ENCODE data around the gene FOXD2.
"Not testable (repeated sequence)": the region's sequence is repeated elsewhere in the genome, so short reads cannot be mapped to it uniquely, and the experiment has no call there.

Gene FOXD2

DNA sequence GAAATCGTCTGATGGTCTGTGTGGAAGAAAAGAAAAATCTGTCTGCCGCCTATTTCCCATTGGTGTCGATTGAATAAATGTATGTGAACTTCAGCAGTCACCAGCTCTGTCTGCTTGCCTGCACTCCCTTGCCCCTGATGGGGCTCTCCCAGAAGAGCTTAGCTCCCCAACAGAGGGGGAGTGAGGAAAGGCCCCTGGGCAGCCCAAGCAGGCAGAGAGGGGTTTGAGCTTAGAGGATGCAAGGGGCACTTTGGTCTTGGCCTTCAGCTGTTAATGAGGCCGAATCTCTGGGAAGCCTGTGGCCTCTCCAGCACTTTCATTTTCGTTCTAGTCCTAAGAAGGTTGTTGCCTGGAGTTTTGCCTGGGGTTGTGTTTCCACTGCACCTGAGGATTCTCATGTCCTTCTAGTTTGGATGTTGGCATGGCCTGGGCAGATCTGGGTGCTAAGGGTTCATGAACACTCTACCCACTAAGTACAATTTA is 2.8 kb downstream of the FOXD2 start:
- no peak for DNase-seq

DNA sequence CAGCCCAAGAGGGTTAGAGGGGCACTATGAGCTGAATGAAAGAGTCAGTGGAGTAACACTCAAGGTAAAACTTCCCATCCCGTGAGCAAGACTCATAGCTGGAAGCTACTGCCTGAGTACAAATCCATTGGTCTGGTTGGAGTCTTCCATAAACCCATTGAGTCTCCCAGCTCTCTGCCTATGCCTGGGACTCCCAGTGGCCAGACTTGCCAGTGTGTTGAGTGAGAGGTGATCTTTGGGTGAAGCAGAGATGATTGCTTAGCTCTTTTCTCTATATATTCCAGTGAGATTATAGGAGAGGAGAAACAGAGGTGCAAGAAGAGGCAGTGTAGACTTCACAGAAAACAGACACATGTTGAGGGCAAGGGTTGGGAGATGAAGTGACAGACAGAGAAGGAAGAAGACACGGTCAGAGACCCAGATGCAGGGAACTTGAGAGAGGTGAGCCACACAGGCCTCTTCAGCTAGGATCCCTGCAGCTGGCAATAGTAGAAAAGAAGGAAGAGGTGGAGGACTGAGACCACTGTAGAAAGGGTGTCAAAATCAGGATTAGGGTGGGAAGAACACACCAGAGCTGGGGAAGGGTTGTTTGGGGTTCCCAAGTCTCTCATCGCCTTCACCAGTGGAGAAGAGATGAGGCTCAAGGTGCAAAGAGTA is 3.7 kb downstream of the FOXD2 start:
- no peak for DNase-seq

- DNase-seq, result no peak
Observed at GRCh38 chr1:47442202-47442601, 4.4 kb downstream of the FOXD2 start.

GRCh38 chr1:47442842-47443529 is 5.1 kb downstream of the FOXD2 start:
- DNase-seq, result no peak

DNA sequence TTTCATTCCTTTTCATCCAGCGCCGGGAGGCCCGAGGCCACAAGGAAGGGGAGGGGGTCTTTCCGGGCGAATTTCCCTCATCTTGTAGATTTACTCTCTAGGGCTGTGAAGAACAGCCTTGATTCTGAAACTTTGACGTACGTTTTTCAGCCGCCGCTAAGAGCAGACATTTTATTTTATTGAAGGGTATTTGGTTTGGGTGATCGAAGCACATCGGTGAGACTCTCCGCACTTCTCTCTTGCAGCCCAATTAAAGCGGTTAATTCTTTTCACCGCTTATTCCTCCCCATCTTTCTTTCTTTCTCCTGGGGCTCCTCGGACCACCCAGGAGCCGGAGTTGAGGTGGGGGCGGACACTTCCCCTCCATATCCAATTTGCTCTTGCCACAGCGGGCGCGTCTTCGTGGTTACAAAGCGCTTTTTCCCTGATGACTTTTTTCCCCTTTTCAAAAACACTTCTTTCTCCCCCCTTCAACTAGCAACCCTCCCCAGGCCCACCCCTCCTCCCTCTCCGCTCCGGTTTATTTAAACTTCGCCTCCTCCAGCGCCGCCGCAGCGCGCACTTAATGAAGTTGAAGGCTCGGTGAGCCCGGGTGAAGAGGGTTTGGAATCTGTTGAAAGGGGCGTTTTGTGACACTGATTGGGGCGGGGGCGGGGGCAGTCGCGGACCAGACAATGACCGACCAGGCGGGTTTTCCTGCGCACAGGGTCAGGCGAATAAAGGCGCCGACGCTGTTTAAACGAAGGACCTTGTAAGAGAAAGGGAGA is 5.9 kb downstream of the FOXD2 start:
- no peak for DNase-seq

GRCh38 chr1:47444297-47444561 is 6.4 kb downstream of the FOXD2 start:
- no peak for DNase-seq

- peak; percentile 35 for DNase-seq
Observed at GRCh38 chr1:47444562-47445465, 7.0 kb downstream of the FOXD2 start.

DNA sequence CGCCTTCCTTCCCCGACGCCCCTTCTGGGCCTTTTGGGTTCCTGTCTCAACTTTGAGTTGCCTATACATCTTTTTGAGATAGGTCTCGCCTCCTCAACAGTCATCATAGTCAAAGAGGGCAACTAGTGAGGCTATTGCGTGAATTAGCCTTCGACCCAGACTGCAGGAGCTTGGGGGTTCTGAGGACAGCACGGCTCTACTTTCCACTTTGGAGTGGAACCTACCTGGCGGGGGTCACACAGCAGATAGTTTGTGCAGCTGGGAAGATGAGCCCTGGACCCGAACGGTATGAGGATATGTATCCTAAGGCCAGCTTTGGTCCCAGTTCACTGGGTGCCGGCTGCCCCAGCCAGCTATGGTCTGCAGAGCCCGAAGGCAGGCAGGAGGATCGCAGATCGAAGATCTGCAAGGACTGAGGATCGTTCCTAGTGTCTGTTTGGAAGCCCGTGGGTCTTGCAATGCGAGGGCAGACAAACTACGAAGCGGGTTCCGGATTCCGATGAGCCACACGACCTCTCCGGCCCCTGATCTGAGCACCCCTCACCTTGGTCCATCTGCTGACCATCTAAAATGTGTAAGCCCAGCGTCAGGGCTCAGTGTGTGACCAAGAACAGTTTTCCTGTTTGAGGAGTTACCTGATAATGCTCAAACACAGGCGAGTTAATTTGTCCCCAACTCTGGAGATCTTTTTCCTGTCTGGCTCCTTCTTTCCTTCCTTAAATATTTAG is 8.1 kb downstream of the FOXD2 start:
- no peak for DNase-seq

DNA sequence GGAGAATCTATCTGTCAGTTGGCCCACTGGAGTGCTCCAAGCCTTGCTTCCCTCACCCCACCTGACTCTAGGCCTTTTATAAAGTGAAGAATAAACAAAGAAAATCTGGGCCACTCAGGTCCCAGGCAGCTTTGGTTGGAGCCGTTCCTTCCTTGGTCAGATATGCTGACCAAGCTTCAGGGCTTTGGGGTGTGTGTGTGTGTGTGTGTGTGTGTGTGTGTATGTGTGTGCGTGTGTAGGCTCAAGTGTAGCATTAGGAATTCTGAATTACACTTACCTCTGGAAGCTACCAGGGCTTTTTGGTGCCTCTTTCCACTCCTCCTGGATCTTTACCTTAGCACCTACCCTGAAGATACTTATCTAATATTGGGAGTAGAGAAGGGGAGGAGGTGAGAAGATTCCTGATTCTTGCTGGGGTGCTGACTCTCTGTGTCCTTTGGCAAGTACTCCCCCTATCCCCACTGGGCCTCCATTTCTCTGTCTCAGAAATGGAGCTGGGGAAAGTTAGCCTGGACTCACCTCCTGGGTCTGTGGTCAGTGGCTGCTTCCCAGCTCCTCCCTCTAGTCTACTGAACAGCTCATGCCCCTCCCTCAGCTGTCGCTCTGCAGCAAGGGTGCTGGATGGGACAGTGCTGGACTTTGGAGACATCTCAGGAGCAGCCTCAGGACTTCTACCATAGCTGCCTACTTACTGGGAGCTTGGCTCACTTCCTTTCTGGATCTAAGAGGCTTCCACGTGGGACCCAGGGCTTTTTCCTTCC is 10.8 kb downstream of the FOXD2 start:
- no peak for DNase-seq

DNA sequence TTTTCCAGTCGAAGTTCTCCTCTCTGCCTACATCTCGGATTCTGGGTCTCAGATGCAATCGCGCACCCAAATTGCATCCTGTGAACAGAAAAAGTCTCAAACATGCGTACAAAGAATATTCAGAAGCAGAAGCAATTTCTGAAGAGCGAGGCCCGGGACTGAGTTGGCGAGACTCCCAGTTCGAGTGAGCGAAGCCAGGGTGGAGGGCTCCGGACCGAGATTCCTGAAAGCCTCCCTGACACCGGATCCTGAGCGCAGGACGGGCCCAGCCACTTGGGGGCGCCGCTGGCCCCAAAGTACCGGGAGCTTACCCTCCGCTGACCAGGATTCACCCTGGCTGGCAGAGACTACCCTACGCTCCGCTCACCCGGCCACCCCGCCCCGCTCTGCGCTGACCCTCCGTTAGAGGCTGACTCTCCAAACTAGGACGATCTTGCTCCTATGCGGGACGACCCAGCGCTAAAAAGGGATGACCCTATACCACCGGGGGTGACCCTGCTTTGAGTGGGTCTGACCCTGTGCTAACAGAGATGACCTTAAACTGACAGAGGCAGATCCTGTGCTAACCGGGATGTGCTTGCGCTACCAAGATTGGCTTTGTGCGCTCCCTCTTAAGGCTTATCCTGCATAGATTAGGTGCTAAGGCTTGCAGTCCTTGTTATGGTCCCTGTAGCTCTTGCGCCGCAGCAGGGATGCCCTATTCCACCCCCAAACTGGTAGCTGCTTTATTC is 12.1 kb downstream of the FOXD2 start:
- peak; percentile 30 for DNase-seq

DNA sequence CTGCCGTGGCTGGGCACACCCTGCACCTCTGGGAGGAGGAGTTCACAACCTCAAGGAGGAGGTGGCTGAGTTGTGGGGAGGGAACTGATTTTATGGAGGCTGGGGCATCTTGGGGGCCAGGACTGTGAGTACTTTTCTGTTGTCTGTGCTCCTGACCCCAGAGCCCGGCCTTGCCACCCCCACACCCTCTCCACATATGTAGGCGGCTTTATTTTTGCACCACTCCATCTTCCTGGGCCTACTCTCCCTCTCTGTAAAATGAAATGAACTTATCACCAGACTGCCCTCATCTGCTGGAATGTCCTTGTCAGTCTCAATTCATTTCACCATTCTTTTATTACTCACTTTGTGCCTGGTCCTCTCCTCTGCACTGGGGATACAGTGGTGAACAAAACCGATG is 12.8 kb downstream of the FOXD2 start:
- no peak for DNase-seq

DNA sequence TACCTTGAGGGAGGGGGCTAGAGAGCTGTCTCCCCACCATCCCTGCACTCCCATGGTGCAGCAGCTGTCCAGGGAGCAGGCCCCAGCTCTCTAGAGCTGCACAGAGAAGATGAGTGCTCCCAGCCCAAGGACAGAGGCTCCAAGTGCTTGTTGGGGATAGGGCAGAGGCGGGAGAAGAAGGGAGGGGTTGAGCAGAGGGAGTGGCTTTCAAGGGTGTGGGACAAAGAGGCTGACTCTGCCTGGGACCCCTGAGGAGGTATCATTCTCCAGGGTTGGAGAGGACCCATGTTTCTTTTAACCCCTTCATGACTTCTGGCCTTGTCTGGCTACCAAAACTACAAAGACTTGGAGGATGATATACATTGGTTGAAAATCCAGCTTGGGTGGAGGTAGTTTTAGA is 14.6 kb downstream of the FOXD2 start:
- no peak for DNase-seq

DNA sequence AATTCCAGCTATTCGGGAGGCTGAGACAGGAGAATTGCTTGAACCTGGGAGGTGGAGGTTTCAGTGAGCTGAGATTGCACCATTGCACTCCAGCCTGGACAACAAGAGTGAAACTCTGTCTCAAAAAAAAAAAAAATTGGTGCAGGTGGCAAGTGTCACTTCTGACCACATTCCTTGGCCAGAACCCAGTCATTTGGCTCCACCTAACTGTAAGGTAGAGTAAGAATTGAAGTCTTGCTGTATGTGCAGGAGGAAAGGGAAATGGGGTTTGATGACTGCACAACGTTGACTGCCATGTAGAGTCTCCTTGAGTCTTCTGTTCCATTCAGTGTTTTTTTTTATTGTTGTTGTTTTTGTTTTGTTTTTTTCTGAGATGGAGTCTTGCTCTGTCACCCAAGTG is 16.1 kb downstream of the FOXD2 start:
- DNase-seq, result not testable (repeated sequence)

DNA sequence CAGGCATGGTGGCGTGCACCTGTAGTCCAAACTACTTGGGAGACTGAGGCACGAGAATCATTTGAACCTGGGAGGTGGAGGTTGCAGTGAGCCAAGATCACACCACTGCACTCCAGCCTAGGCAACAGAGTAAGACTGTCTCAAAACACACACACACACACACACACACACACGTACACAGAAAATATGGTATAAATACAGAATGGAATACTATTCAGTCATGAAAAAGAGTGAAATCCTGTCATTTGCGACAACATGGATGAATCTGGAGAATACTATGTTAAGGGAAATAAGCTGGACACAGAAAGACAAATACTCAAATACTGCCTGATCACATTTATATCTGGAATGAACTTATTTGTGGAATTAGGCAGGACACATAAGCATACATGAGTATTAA is 18.4 kb downstream of the FOXD2 start:
- DNase-seq, result no peak

DNA sequence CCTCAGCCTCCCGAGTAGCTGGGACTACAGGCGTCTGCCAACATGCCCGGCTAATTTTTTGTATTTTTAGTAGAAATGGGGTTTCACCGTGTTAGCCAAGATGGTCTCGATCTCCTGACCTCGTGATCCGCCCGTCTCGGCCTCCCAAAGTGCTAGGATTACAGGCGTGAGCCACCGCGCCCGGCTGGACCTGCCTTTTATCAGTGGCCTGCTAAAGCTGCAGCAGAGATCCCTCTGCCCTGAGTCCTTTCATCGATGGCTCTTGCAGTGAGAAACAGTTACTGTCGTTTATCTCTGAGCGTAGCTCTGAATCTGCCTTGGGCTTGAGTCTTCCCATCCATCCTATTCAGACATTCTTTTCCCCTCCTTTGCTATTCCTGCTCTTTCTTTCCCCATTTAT is 19.7 kb downstream of the FOXD2 start:
- DNase-seq, result not testable (repeated sequence)

- DNase-seq, result peak; percentile 33
Observed at GRCh38 chr1:47459253-47459788, 21.5 kb downstream of the FOXD2 start.

- DNase-seq, result no peak
Observed at GRCh38 chr1:47460040-47460439, 22.2 kb downstream of the FOXD2 start.

DNA sequence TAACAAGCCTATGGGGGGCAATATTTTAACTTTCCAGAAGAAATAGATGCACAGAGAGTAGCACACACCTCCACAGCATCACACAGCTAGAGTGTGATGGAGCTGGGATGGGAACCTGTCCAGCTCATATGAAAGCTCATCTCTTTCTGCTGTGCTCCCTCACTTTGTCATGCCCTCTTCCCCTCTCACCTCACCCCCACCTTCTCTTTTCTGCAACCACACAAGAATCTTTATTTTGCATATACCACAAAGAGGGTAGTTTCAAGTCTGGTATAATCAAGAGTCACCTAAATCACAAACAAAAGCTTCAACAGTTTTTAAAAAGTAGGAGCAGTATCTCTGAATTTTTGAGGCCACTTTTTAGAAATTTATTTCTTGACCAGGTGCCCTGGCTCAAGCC is 22.6 kb downstream of the FOXD2 start:
- no peak for DNase-seq

- DNase-seq, result no peak
Observed at GRCh38 chr1:47465605-47466004, 27.8 kb downstream of the FOXD2 start.

GRCh38 chr1:47468709-47469389 is 31.0 kb downstream of the FOXD2 start:
- DNase-seq, result no peak

Measured in DMS153 (cell line).